Inferior parietal cortex (tissue), 1 donor: ENCODE results near the gene INHBE.
"Not testable (repeated sequence)": the region's sequence is repeated elsewhere in the genome, so short reads cannot be mapped to it uniquely, and the experiment has no call there.

Source experiments
- DNase-seq: peaks from one replicate; pipeline ENCODE4 v3.0.0-alpha.2; 2016; ENCODE audit errors: extremely low spot score

INHBE gene

GRCh38 chr12:57497223-57498131, 42.4 kb downstream of the INHBE start:
- DNase-seq: no peak

- no peak for DNase-seq
These were observed 43.0 kb downstream of the INHBE start for GRCh38 chr12:57498132-57498502.

- no peak for DNase-seq
These were observed 43.5 kb downstream of the INHBE start for GRCh38 chr12:57498571-57498970.

- DNase-seq: no peak
These were observed 45.1 kb downstream of the INHBE start for GRCh38 chr12:57500213-57500612.

- DNase-seq: not testable (repeated sequence)
These were observed 47.3 kb downstream of the INHBE start for GRCh38 chr12:57502311-57502969.

GRCh38 chr12:57506541-57506940, 51.4 kb downstream of the INHBE start:
- DNase-seq: not testable (repeated sequence)
